Measurements from ENCODE around the gene ZNF488.

The ZNF488 gene

DNA sequence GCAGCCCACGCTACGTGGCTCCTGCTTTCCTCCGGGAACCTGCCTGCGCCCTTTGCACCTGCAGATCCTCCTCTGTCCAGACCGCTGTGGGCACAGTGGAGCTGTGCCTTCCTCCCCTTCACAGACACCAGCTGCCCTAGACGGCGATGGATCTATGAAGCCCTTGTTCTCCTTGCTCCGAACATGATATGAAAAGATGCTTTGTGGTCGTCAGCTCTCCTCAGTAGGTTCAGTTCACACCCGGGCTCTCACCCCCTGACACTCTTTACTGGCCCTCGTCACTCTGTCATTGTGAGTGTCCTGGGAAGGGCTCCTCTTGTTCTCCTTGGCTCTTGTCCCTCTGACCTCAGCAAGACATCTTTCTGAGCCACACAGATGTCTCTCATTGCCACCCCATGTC lies 4.2 kb downstream of the ZNF488 start:
- no peak for TF ChIP-seq GABPA (IDR thresholded peaks at IDR 0.05; ENCODE audit: low read depth)
- TF ChIP-seq POLR2AphosphoS5 (IDR thresholded peaks at IDR 0.05; ENCODE audit: low read depth): no peak
- TF ChIP-seq, protein P1, sequence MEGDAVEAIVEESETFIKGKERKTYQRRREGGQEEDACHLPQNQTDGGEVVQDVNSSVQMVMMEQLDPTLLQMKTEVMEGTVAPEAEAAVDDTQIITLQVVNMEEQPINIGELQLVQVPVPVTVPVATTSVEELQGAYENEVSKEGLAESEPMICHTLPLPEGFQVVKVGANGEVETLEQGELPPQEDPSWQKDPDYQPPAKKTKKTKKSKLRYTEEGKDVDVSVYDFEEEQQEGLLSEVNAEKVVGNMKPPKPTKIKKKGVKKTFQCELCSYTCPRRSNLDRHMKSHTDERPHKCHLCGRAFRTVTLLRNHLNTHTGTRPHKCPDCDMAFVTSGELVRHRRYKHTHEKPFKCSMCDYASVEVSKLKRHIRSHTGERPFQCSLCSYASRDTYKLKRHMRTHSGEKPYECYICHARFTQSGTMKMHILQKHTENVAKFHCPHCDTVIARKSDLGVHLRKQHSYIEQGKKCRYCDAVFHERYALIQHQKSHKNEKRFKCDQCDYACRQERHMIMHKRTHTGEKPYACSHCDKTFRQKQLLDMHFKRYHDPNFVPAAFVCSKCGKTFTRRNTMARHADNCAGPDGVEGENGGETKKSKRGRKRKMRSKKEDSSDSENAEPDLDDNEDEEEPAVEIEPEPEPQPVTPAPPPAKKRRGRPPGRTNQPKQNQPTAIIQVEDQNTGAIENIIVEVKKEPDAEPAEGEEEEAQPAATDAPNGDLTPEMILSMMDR (IDR thresholded peaks at IDR 0.05; ENCODE audit: insufficient read depth, low read length): no peak
- no peak for TF ChIP-seq SPI1 (IDR thresholded peaks at IDR 0.05; ENCODE audit: borderline replicate concordance, low read depth)
- TF ChIP-seq, protein P2, sequence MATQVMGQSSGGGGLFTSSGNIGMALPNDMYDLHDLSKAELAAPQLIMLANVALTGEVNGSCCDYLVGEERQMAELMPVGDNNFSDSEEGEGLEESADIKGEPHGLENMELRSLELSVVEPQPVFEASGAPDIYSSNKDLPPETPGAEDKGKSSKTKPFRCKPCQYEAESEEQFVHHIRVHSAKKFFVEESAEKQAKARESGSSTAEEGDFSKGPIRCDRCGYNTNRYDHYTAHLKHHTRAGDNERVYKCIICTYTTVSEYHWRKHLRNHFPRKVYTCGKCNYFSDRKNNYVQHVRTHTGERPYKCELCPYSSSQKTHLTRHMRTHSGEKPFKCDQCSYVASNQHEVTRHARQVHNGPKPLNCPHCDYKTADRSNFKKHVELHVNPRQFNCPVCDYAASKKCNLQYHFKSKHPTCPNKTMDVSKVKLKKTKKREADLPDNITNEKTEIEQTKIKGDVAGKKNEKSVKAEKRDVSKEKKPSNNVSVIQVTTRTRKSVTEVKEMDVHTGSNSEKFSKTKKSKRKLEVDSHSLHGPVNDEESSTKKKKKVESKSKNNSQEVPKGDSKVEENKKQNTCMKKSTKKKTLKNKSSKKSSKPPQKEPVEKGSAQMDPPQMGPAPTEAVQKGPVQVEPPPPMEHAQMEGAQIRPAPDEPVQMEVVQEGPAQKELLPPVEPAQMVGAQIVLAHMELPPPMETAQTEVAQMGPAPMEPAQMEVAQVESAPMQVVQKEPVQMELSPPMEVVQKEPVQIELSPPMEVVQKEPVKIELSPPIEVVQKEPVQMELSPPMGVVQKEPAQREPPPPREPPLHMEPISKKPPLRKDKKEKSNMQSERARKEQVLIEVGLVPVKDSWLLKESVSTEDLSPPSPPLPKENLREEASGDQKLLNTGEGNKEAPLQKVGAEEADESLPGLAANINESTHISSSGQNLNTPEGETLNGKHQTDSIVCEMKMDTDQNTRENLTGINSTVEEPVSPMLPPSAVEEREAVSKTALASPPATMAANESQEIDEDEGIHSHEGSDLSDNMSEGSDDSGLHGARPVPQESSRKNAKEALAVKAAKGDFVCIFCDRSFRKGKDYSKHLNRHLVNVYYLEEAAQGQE (IDR thresholded peaks at IDR 0.05; ENCODE audit: insufficient replicate concordance, low read depth): no peak
- Histone ChIP-seq H3K27ac (replicated peaks) (no peak overlapping the region), H3K4me3 (replicated peaks; ENCODE audit: insufficient read depth, low read length) (no peak overlapping the region), H3K27me3 (ENCODE audit: insufficient read depth, poor library complexity, severe bottlenecking) (peaks cover 7% of the 10 kb centered on the region)
- no peak for DNase-seq (ENCODE audit: low read depth in 1 of 2, low spot score in 1 of 2)

DNA sequence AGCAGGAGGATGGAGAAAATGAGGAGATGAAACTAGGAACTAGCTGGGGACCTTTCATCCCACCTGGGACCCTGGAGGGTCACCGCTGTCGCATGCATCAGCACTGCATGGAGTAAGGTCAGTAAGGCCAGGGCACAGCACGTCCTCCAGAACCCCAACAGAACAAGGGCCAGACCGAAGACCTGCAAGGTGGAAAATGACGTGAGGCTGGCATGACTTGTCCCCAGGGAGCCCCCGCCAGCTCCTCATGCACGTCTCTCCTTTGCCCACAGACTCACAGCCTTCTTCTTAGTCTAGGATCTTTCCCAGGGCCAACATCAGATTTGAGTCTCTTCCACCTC lies 4.7 kb downstream of the ZNF488 start:
- DNase-seq (ENCODE audit: low read depth in 1 of 2, low spot score in 1 of 2): no peak
- Histone ChIP-seq H3K27ac (replicated peaks) (no peak overlapping the region), H3K4me3 (replicated peaks; ENCODE audit: insufficient read depth, low read length) (no peak overlapping the region), H3K27me3 (ENCODE audit: insufficient read depth, poor library complexity, severe bottlenecking) (peaks cover 7% of the 10 kb centered on the region)
- TF ChIP-seq, protein P1 (IDR thresholded peaks at IDR 0.05; ENCODE audit: insufficient read depth, low read length): no peak
- no peak for TF ChIP-seq POLR2AphosphoS5 (IDR thresholded peaks at IDR 0.05; ENCODE audit: low read depth)
- TF ChIP-seq SPI1 (IDR thresholded peaks at IDR 0.05; ENCODE audit: borderline replicate concordance, low read depth): no peak
- TF ChIP-seq, protein P2 (IDR thresholded peaks at IDR 0.05; ENCODE audit: insufficient replicate concordance, low read depth): no peak
- TF ChIP-seq GABPA (IDR thresholded peaks at IDR 0.05; ENCODE audit: low read depth): no peak

DNA sequence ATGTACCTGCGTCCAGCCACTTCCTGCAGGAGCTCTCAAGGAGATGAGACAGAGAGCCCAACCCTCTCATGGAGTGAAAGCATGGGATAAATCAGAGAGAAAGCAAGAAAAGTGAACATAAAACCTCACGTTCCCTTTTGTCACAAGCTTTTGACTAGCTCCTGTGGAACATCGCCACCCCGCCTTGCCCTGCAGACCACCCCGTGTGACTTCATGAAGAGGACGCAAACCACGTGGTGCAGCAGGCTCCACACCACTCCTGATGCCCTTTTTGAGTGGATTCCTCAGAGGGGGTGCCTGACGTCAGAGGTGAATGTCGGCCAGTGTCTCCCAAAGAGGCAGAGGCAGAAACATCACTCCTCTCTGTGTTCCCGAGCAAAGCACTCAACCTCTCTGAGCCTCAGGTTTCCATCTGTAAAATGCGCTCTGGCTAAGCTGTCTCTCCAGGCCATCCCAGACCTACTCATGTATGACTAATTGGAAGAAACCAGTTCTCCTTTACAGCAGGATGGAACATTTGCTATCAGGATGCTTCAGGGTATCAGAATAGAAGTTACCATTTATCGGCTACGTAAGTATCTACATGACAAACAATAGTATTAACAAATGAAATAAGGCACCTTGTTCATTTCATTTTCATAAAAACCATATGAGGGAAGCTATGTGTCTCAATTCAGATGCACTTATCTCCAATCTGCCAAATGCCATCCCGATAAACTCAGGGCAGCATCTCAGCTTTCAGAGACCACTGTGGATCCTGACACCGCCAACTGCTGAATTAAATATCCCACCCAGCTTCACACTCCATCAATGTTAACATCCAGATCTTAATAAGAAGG lies 5.3 kb downstream of the ZNF488 start:
- H3K27me3 ChIP-seq (ENCODE audit: insufficient read depth, poor library complexity, severe bottlenecking): peaks cover 6% of the 10 kb centered on the region
- no peak overlapping the region for H3K27ac ChIP-seq (replicated peaks)
- H3K4me3 ChIP-seq (replicated peaks; ENCODE audit: insufficient read depth, low read length): no peak overlapping the region
- TF ChIP-seq SPI1 (IDR thresholded peaks at IDR 0.05; ENCODE audit: borderline replicate concordance, low read depth): no peak
- TF ChIP-seq, protein P1 (IDR thresholded peaks at IDR 0.05; ENCODE audit: insufficient read depth, low read length): no peak
- no peak for DNase-seq (ENCODE audit: low read depth in 1 of 2, low spot score in 1 of 2)

DNA sequence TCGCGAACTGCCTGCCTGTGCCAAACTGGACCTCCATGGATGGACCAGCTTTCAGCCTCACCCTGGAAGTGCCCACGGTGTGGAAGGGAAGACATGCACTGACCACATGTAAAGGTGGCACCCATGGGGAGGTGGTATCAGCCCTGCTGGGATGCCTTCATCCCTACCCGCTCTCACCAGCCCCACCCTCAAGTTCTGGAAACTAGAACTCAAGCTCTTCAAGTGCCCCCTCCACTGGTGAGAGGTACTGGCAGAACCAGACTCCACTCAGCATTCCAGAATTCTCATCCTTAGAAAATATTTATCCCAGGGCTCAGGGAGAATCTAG lies 5.9 kb downstream of the ZNF488 start:
- TF ChIP-seq GABPA (IDR thresholded peaks at IDR 0.05; ENCODE audit: low read depth) (no peak), SPI1 (IDR thresholded peaks at IDR 0.05; ENCODE audit: borderline replicate concordance, low read depth) (no peak), POLR2AphosphoS5 (IDR thresholded peaks at IDR 0.05; ENCODE audit: low read depth) (no peak)
- TF ChIP-seq, protein P1 (IDR thresholded peaks at IDR 0.05; ENCODE audit: insufficient read depth, low read length): no peak
- TF ChIP-seq, protein P2 (IDR thresholded peaks at IDR 0.05; ENCODE audit: insufficient replicate concordance, low read depth): no peak
- Histone ChIP-seq H3K27ac (replicated peaks) (no peak overlapping the region), H3K4me3 (replicated peaks; ENCODE audit: insufficient read depth, low read length) (no peak overlapping the region), H3K27me3 (ENCODE audit: insufficient read depth, poor library complexity, severe bottlenecking) (no peaks in the 10 kb centered on the region)
- no peak for DNase-seq (ENCODE audit: low read depth in 1 of 2, low spot score in 1 of 2)
